HG03520 (cell line): ENCODE measurements around the gene TVP23A.
A peak's percentile ranks its signal among the peaks of the same experiment; 100 is the strongest.
"Not testable (repeated sequence)": the region's sequence is repeated elsewhere in the genome, so short reads cannot be mapped to it uniquely, and the experiment has no call there.

Experiments used
- ATAC-seq: cut with Tn5 transposase; IDR thresholded peaks from one replicate; pipeline ENCODE4 v1.9.1; 2021; ENCODE audit warnings: mild to moderate bottlenecking, moderate library complexity; ENCODE audit not compliant: unreplicated experiment

Gene TVP23A

DNA sequence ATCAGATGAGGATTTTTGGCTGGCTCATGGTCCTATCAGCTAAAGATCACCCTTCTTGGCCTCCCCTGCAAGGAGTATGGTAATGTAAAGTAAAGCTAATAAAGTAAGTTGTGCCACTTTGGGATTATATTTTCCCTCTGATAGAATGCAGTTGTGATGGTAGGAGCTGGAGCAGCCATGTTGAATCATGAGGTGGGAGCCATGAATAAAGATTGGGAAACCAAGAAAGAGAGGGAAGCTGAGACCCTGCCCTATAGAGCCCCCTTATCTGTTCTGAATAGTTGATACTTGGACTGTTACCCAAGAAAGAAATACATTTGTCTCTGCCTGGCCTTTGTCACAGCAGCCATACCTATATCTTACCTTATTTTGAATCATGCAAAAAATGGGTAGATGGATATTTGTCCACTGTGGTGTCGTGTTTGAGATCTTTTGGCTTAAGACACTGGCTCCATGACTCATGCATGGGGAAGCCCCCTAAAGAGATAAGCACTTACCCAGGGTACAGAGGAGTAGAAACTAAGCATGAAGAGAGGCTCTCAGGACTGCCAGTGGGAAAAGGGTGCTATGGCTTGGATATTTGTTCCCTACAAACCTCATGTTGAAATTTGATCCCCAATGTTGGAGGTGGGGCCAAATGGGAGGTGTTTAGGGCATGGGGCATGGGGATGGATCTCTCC is 17.7 kb upstream of the TVP23A start:
- ATAC-seq, result no peak

DNA sequence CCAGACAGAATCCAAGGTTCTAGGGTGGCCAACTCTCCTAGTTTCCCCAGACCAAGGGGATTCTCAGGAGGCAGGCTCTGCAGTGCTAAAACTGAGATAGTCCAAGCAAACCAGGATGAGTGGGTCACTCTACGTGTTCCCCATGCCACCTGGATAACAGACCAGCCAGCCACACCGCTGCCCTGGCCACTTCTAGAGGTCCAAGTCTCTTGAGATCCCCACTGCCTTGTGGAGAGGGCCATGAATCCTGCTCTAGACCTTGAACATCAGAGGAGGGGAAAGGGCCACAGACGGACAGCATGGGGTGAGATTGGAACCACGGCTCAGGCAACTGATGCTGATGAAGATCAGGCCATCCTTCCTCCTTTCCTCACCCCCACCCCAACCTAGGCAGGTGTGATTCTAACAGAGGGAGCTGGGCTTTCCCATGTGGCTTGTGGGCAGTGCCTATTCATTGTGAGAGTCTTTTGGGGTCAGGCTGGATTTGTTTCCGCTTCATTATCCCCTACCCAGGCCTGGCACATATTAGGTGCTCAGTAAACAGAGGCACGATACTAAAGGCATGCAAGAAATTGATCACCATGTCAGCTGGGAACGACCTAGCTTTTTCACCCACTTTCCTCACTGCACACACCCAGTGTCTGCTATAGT is 16.8 kb upstream of the TVP23A start:
- ATAC-seq, result no peak

DNA sequence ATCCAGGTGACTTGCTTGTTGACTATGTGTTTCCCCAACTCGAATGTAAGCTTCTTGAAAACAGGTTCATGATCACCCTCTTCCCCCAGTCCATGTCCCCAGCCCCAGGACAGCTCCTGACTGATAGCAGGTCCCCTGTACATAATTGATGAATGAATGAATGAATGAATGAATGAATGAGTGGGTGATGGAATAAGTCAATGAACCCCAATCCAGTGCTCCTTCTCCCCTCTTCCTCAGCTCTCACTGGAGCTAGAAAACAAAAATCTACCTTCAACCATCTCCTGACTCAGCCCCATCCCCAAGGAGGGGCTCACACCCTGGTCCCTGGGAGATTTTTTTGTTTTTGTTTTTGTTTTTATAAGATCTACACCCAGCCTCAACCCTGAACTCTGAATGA is 16.2 kb upstream of the TVP23A start:
- ATAC-seq, result no peak

DNA sequence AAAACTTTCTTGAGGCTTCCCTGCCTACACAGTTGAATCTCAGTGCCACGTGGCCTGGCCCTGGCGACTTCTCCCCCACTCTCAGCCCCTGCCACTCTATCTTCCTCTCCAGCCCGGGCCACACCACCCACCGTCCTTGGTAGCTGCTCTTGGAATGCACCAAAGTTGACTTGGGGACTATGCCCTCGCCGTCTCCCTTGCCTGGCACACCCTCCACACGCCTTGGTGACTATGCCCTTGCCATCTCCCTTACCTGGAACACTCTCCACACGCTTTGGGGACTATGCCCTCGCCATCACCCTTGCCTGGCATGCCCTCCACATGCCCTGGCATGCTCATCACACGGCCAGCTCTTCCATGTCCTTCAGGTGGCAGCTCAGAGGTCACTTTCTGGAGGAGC is 15.5 kb upstream of the TVP23A start:
- no peak for ATAC-seq

DNA sequence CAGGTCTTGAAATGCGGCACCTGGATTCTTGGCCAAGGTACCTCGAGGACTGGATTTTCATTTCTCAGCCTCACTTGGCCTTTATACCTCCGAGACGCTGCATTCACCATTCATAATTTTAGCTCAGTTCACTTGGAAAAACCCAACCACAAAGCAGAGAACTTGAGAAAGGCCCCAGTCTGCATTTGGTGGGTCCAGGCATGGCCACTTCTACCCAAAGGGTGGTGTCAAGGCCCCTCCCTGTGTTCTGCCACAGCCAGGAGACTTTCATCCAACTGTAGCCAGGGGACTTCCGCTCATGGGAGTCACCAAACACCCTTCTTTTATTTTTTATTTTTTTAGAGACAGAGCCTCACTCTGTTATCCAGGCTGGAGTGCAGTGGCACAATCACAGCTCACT is 14.7 kb upstream of the TVP23A start:
- ATAC-seq, result no peak

DNA sequence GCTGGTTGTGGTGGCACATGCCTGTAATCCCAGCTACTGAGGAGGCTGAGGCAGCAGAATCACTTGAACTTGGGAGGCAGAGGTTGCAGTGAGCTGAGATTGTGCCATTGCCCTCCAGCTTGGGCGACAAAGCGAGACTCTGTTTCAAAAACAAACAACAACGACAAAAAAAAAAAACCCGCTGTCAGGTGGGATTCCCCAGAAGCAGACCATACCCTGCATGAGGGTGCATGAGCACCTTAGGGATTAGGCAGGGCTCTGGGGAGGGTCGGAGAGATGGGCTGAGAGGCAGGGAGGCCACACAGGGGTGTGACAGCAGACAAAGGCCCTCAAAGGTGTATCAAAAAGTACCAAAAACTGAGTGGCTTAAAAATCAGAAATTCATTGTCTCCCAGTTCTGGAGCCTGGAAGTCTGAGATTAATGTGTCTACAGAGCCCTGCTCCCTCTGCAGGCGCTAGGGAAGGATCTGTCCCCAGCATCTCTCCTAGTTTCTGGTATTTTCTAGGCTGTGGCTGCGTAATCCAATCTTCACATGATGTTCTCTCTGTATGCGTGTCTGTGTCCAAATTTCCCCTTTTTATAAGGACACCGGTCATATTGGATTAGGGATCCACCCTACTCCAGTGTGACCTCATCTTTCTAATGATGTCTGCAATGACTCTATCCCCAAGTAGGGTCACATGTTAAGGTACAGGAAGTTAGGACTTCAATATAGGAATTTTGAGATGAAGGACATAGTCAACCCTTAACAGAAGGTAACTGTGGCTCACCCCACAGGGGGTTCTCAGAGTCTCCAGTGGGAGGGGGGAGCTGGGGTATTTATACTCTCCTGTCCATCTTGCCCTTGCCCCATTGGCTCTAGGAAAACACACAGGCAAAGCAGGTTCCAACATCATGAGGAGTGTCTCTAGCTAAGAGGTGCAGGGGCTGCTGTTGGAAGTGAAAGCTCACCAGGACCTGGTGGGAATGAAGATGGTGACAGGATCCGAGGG is 13.6 kb upstream of the TVP23A start:
- no peak for ATAC-seq

DNA sequence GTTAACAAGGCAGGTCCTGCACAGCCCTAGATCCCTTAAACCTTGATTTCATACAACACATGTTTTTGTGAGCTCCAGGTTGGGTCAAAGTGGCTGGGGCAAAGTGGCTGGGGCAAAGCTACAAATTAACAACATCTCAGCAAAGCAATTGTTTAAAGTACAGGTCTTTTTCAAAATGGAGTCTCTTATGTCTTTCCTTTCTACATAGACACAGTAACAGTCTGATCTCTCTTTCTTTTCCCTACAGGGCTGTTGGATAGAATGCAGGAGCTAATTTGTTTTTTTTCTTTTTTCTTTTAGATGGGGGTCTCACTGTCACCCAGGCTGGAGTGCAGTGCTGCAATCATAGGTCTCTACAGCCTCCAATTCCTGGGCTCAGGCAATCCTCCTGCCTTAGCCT is 11.6 kb upstream of the TVP23A start:
- ATAC-seq, result not testable (repeated sequence)

DNA sequence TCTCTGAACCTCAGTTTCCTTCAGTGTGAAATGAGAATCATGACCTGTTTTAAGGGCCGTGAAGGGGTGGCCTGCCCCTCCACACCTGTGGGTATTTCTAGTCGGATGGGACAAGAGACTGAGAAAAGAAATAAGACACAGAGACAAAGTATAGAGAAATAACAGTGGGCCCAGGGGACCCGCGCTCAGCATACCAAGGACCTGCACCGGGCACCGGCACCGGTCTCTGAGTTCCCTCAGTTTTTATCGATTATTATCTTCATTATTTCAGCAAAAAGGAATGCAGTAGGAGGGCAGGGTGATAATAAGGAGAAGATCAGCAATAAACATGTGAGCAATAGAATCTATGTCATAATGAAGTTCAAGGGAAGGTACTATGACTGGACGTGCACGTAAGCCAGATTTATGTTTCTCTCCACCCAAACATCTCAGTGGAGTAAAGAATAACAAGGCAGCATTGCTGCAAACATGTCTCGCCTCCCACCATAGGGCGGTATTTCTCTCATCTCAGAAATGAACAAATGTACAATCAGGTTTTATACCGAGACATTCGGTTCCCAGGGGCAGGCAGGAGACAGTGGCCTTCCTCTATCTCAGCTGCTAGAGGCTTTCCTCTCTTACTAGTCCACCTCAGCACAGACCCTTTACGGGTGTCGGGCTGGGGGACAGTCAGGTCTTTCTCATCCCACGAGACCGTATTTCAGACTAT is 10.9 kb upstream of the TVP23A start:
- ATAC-seq, result not testable (repeated sequence)

DNA sequence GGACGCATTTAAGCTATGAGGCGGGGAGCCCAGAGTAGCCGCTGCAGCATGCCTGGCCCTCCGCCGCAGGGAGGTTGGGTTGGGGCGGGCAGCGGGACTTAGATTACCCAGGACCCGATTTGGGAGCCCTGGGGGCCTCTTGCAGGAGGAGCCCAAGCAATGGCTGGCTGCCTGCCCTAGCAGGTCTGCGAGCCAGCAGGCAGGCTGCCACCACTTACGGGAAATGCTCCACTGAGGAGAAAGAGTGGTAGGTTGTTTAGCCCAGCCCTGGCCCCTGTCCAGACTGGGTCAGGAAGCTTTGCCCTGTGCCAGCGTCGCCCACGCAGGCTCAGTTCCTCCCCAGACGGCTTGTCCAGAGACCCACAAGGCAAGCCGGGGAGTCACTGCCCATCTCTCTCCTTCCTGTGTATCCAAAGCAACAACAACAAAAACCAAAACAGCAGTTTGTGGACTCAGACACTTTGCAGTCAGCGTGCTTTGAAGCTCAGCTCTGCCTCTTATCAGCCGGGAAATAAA is 10.3 kb upstream of the TVP23A start:
- ATAC-seq, result no peak

DNA sequence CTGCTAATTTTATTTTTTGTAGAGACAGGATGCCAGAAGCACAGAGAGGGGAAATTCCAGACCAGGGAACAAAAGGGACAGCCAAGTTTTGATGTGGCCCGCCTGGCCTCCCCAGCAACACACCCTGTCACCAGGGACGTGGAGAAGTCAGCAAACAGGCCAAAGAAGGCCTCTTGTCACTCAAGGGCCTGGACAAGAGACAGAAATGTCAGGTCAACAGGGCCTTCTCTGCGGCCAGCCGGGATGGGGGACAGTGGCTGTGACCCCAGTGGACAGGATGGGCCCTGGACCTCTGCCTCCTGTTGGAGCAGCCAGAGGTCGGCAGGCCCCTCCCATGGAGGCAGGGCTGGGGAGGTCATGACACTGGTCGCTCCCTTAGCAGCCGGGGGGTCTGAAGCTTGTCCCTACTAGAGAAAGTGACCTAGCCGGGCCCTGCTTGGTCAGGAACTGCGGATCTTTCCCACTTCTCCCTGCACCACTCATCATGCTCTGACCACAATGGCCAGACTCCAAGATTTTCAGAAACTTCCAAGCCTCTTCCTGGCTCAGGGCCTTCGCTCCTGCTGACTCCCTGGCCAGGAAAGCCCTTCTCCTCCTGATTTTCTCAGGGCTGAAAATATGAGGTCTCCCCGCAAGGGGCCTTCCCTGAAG is 9.2 kb upstream of the TVP23A start:
- ATAC-seq, result no peak

DNA sequence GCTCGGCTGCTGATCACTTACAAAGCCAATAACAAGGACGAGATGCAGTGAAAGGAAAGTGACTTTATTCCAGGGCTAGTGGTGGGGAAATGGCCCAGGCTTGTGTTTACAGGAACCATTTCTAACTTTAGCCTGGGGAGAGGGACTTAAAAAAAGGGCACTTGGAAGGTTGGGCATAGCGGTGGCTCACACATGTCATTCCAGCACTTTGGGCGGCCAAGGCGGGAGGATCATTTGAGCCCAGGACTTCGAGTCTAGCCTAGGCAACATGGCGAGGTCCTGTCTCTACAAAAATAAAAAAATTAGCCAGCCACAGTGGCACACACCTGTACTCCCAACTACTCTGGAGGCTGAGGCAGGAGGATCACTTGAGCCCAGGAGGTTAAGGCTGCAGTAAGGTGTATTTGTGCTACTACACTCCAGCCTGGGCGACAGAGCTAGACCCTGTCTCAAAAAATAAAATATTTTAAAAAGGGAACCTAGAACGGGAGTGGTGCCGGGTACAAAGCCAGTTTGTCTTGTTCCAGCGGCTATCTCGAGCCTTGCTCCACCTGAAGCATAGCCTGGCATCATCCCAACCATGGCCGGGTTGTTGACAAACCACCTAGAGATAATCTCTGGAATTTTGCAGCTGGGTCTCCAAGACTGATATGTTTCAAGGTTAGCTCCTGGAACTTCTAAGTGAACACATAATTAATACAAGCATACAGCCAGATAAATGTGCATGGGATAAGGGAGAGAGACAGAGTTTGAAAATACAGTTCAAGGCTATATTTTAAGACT is 5.7 kb upstream of the TVP23A start:
- ATAC-seq, result no peak

DNA sequence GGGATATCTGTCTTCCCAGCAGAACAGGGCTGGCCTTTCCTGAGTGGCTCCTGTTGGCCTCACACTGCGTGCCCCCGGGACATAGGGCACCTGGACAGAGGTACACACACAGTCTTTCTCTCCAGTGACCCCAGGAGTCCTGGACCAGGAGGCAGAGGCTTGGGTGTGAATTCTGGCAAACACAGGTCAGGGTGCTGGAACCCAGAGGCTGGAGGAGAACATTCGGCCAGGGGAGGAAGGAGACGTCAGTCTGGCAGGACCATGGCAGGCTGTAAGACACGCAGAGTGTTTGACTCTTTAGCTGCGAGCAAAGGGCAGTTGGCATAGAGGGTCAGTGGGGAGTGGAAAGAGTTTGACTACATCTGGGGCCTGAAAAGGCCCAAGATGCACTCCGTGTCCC is 4.1 kb upstream of the TVP23A start:
- ATAC-seq, result no peak

DNA sequence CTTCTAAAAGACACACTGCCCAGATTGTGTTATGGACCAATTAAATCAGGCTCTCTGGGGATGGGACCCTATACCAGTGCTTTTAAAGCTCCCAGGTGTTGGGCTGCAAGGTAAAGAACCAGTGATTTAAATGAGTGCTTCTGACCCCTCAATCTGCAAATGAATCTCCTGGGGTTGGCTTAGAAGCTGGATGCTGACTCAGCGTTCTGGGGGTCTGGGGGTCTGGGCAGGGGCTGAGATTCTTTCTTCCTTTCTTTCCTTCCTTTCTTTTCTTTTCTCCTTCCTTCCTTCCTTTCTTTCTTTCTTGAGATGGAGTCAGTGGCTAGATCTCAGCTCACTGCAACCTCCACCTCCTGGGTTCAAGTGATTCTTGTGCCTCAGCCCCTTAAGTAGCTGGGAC is 2.0 kb upstream of the TVP23A start:
- ATAC-seq, result no peak

DNA sequence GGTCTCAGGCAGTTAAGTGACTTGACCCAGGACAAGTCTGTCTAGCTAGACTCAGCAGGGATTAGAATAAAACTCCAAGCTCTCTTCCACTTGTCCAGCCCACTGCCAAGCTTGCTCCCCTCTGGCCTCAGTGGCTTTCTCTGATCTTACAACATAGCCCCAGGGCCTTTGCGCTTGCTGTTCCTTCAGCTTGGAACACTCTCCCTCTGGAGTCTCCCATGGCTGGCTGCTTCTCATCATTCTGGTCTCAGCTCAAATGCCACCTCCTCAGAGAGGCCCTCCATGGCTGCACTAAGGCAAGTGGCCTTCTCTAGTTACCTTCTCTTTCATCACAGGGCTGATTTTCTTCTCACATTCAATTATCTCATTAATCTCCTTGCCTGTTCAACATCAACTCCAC is 1.1 kb downstream of the TVP23A start:
- no peak for ATAC-seq

DNA sequence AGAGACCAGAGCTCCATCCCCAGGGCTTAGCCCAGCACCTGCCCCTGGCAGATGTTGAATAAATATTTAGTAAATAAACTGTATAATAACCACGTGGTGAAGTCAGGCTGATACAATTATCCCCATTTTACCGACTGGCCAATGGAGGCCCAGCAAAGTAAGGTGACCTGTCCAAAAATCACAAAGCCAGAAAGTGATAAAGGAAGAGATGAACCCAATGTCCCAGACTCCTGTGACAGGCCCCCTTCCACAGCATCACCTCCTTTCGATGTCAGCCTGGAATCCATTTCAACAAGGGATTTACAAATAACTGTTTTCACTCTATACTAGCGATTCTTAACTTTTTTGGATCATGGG is 5.5 kb downstream of the TVP23A start:
- peak; percentile 14 for ATAC-seq

DNA sequence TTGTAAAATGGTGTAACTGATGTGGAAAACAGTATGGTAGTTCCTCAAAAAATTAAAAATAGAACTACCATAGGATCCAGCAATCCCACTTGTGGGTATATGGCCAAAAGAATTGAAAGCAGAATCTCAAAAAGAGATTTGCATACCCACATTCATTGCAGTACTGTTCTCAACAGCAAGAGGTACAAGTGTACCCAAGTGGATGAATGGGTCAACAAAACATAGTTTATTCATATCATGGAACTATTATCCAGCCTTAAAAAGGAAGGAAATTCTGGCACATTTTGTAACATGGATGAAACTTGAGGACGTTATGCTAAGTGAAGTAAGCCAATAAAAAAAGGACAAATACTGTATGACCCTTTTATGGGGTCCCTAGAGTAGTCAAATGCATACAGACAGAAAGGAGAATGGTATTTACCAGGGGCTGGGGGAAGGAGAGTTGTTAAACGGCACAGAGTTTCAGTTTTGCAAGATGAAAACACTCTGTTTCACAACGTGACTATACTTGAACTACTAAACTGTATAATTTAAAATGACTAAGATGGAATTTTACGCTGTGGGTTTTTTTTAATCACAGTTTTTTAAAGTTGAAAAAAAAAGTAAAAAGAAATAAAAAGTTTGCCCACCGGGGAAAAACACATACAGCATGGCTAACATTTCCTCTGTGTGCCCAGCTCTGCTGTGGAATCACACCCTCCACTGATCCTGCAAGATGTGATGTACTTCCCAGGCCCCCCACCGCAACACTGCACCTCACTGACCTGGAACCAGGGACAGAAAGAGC is 6.1 kb downstream of the TVP23A start:
- ATAC-seq, result peak; percentile 83

DNA sequence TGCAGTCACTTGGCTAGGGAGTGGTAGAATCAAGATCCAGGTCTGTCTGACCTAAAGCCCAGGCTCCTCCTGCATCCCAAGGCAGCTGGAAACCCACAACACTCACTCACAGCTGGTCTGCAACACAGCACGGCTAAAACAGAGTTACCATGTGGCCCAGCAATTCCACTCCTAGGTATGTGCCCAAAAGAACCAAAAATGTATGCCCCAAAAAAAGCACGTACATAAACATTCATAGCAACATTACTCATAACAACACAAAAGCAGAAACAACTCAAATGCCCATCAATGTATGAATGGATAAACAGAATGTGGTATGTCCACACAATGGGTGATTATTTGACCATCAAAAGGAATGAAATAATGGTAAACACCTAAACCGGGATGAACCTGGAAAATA is 8.9 kb downstream of the TVP23A start:
- no peak for ATAC-seq

DNA sequence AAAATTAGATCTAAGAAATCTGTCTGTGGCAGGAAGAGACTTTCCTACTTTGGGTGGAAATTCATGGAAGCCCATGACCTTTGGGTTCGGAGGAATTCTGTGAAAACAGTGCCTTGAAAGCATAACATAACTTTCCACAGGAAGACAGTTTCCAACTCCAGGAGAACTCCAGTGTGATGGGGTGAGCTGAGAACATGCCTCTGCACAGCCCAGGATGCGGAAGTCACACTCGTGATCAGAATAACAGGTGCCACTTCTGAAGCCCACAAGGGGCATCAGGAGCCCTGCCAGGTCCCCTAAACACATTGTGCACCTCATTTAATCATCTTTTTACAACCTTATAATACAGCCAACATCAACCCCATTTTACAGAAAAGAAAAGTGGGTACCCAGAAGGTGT is 9.7 kb downstream of the TVP23A start:
- ATAC-seq, result no peak

DNA sequence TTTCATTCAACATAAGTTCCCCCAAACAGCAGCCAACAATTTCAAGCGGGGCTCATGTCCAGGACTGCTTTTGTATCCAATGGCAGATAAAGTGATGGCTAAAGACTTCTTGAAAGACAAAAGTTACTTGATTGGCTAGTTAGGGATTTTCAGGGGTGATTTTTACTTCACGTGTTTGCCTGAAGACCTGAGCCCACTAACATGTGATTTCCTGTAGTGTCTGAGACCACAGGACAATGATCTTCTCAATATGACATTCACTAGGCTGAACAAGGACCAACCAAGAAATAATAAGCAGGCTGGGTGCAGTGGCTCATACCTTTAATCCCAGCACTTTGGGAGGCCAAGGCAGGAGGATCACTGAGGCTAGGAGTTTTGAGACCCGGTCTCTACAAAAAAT is 10.4 kb downstream of the TVP23A start:
- ATAC-seq, result no peak
